GM18517 (cell line): ENCODE data around the gene LEO1.
"Not testable (repeated sequence)": the region's sequence is repeated elsewhere in the genome, so short reads cannot be mapped to it uniquely, and the experiment has no call there.

Source experiments
- ATAC-seq: cut with Tn5 transposase; IDR thresholded peaks from one replicate; pipeline ENCODE4 v1.9.1; 2021; ENCODE audit warnings: mild to moderate bottlenecking, moderate library complexity; ENCODE audit not compliant: unreplicated experiment

LEO1 gene

DNA sequence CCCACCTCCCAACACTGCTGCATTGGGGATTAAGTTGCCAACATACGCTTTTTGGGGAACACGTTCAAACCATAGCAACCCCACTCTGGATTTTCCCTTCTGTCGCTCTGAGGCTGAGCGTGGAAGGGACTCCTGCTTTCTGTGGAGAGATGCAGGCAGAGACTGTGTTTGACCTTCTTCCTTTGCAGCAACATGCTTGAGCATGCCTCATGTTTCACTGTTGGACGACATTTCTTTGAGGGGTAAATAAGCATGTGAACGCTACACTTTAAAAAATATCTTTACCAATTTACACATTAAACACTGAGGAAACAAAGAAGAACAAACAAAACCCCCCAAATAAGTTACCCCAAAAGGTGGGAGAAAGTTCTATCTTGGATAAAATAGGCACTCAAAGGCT is 33.2 kb upstream of the LEO1 start:
- ATAC-seq, result no peak

GRCh38 chr15:52003710-52004109 is 32.1 kb upstream of the LEO1 start:
- no peak for ATAC-seq

GRCh38 chr15:52003089-52003488 is 31.5 kb upstream of the LEO1 start:
- not testable (repeated sequence) for ATAC-seq

DNA sequence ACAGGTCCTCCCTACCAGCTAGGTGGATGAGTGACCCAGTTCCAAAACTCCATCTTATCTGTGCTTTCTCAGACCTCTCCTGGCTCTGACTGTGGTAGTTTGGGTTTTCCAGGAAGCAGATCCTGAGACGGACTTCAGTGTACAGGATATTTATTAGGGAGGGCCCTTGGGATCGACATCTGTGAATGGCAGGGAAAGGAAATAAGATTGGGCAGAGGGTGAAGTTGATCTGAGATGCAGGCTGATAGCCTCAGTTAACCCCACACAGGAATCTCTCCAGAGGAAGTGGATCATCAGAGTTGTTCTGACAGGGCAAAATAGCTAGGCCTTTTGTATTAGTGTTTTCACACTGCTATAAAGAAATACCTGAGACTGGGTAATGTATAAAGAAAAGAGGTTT is 30.8 kb upstream of the LEO1 start:
- no peak for ATAC-seq

GRCh38 chr15:51992953-51993352 is 21.4 kb upstream of the LEO1 start:
- no peak for ATAC-seq

- ATAC-seq, result no peak
Measured at GRCh38 chr15:51991141-51991540, 19.6 kb upstream of the LEO1 start.

GRCh38 chr15:51982770-51983103 is 11.2 kb upstream of the LEO1 start:
- ATAC-seq, result no peak

- ATAC-seq, result peak; percentile 96
Measured at GRCh38 chr15:51982013-51982769, 10.6 kb upstream of the LEO1 start.

GRCh38 chr15:51973775-51974174 is 2.2 kb upstream of the LEO1 start:
- no peak for ATAC-seq

GRCh38 chr15:51973220-51973619 is 1.6 kb upstream of the LEO1 start:
- no peak for ATAC-seq

- ATAC-seq, result peak; percentile 5
Measured at GRCh38 chr15:51971032-51971374, 575 bp downstream of the LEO1 start.

DNA sequence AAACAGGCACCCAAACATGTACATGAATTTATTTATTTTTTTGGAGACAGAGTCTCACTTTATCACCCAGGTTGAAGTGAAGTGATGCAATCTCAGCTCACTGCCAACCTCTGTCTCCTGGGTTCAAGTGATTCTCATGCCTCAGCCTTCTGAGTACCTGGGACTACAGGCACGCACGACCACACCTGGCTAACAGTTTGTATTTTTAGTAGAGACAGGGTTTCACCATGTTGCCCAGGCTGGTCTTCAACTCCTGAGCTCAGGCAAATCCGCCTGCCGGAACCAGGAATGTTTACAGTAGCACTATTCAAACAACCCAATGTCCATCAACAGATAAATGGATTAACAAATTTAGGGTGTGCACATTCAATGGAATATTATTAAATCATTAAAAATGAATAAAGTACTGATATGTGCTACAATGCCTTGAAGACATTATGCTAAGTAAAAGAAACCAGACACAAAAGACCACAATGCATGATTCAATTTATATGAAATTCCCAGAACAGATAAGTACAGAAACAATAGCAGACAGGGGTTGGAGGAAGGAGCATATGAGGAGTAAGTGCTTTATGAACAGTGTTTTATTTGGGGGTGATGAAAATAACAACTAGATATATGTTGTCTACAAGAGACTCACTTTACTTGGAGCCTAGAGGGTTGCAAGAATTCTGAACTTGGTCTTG is 1.3 kb downstream of the LEO1 start:
- no peak for ATAC-seq

DNA sequence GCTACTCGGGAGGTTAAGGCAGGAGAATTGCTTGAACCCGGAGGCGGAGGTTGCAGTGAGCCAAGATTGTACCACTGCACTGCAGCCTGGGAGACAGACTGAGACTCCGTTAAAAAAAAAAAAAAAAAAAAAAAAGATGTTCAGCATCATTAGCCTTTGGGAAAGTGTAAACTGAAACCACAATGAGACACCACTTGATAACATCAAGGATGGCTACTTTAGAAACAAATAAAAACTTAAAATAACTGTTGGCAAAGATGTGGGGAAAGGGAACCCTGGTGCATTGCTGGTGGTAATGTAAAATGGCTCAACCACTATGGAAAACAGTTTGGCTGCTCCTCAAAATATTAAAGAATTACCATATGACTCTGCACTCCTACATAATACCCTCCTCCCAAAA is 1.9 kb downstream of the LEO1 start:
- ATAC-seq, result no peak

DNA sequence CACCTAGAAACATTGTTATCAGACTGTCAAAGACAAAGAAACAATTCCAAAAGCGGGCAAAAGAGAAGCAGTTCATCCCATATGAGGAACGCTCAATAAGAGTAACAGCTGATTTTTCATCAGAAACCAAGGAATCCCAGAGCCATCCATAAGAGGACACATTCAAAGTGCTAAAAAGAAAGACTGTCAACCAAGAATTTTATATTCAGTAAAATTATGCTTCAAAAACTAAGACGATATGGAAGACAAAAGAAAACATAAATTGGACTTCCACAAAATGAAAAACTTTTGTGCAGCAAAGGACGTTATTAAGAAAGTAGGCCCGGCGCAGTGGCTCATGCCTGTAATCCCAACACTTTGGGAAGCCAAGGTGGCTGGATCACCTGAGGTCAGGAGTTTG is 4.0 kb downstream of the LEO1 start:
- ATAC-seq, result no peak

DNA sequence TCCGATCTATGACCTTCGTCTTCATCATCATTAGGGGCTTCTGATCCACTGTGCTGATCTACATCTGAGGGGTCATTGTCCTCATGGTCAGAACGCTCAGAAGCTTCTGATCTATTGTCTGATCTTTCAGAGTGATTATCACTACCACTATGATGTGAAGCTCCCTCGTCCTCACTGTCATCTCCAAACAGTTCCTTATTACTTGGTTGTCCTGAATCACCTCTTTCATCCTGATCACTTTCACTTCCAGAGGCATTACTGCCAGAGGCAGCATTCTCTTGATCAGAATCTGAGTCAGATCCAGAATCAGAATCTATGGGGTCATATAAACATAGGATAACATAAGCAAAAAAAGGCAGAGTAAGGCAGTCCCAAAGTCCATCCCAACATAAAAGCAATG is 5.4 kb downstream of the LEO1 start:
- ATAC-seq, result no peak

GRCh38 chr15:51965691-51966090 is 5.9 kb downstream of the LEO1 start:
- ATAC-seq, result no peak

DNA sequence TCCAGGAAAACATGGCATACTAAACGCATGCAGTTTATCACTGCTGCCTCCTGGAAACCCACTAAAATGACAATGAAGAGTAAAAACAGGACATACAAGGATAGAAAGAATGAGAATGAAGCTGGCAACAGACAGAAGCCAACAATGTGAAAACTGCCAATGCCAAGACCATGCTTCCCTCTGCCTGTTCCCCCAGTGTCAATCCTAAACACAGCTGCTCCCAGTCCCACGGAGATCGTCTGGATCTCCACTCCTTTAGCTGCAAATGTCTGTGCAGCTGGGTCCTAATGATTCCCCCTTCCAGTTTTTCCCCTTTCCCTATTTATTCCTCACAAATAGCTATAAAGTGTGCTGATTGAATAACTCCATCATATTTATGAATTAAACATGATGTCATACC is 16.1 kb downstream of the LEO1 start:
- no peak for ATAC-seq

- no peak for ATAC-seq
Measured at GRCh38 chr15:51952805-51953204, 18.8 kb downstream of the LEO1 start.

DNA sequence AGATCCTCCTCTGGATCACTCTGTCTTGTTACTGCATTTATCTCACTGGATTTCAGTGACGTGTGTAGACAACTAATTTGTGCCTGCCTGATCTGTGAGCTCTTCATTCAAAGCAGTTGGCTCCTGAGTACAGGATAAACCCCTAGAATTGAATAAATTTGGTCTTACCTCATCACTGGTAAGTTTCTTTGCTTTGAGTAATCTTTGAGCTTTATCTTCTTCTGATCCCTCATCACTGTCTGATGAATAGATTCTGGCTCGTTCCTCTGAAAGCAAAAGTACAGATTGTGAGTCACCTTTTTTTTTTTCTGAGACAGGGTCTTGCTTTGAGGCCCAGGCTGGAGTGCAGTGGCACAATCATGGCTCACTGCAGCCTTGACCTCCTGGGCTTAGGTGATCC is 24.5 kb downstream of the LEO1 start:
- ATAC-seq, result no peak

GRCh38 chr15:51939216-51939615 is 32.4 kb downstream of the LEO1 start:
- ATAC-seq, result no peak

GRCh38 chr15:51938286-51938685 is 33.3 kb downstream of the LEO1 start:
- ATAC-seq, result no peak

GRCh38 chr15:51936105-51936478 is 35.5 kb downstream of the LEO1 start:
- no peak for ATAC-seq
